Measurements from ENCODE around the gene ELMO1.

Gene ELMO1

DNA sequence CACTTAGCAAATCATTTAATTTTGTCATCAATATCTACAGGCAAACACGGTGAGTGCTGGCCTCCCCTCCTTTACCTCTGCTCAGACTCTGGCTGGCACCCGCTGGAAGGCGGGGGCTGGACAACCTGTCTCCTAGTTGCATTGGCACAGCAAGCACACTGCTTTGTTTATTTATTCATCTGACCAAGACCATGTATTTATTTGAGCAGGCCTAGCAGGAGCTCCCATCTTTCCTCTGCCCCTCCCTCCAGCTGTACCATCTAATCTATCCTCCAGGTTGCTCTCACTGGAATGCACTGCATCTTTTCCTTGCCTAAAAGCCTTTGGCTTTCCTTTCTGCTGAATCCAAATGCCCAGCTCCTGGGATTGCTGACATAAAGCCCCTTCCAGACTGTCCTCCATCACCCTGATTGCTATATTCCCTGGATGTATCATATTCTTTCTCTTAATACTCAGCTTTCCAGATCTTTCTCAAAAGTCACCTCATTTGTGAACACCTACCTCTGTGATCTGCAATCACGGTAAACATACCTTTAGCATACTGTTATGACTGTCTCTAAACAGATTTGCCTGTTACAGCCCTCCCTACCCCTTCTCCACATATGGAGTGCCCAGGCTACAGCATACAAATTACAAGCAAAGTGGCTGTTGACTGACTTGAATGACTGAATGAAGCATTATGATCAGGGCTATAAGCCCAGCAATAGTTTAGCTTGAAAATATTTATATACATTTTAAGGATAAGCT lies 9.6 kb downstream of the ELMO1 start:
- intact Hi-C loops (cut with DNase I; ENCODE audit: low total_unique reads), result no loop called here
- H3K9me3 ChIP-seq, result no peaks in the 10 kb centered on the region
- H3K36me3 ChIP-seq, result no peaks in the 10 kb centered on the region
- no peaks in the 10 kb centered on the region for H3K4me1 ChIP-seq
- TF ChIP-seq CTCF (IDR thresholded peaks at IDR 0.05), result no peak
- no peak for DNase-seq
- no peak overlapping the region for H3K4me3 ChIP-seq
- no peak overlapping the region for H3K27ac ChIP-seq
- H3K27me3 ChIP-seq, result no peaks in the 10 kb centered on the region

DNA sequence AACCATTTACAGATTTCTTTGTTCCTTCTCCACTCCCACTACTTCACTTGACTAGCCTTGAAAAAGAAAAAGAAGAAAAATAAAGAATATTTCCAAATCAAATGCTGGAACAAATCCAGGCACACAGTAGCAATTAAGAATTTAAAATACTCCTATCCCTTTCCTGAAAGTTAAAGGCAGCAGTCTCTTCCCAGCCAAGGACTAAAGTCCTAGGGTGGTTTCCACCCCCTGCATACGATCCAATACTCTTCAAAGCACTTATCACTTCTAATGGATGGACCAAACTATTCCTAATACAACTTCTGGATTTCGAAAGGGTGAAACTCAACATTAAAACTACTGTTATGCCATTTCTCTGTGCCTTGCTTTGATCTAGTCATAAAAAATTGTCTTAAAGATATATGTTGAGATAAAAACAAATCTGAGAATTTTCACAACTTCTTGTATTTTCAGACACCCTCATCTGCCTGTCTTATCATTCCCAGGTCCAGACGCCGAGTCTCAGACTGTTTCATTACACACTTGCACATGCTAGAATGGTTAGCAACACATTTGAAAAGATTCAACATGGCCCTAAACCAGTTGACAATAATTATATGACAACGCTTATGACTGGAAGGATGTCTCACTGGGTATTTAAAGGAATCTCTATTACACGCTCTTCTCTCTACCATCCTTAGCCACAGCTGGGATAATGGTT lies 13.4 kb downstream of the ELMO1 start:
- no peak for DNase-seq
- Histone ChIP-seq H3K36me3 (no peaks in the 10 kb centered on the region), H3K4me3 (no peak overlapping the region), H3K27me3 (no peaks in the 10 kb centered on the region), H3K27ac (no peak overlapping the region), H3K4me1 (no peaks in the 10 kb centered on the region), H3K9me3 (no peaks in the 10 kb centered on the region)
- TF ChIP-seq CTCF (IDR thresholded peaks at IDR 0.05), result no peak
- intact Hi-C loops (cut with DNase I; ENCODE audit: low total_unique reads), result no loop called here

GRCh38 chr7:37434529-37434928 lies 14.1 kb downstream of the ELMO1 start:
- Histone ChIP-seq H3K27ac (no peak overlapping the region), H3K27me3 (no peaks in the 10 kb centered on the region), H3K4me1 (no peaks in the 10 kb centered on the region), H3K9me3 (no peaks in the 10 kb centered on the region), H3K4me3 (no peak overlapping the region), H3K36me3 (no peaks in the 10 kb centered on the region)
- intact Hi-C loops (cut with DNase I; ENCODE audit: low total_unique reads), result no loop called here
- TF ChIP-seq CTCF (IDR thresholded peaks at IDR 0.05), result no peak
- no peak for DNase-seq

- H3K27ac ChIP-seq, result no peak overlapping the region
- H3K27me3 ChIP-seq, result no peaks in the 10 kb centered on the region
- intact Hi-C loops (cut with DNase I; ENCODE audit: low total_unique reads), result no loop called here
- no peak for TF ChIP-seq CTCF (IDR thresholded peaks at IDR 0.05)
- no peak overlapping the region for H3K4me3 ChIP-seq
- no peaks in the 10 kb centered on the region for H3K36me3 ChIP-seq
- H3K4me1 ChIP-seq, result no peaks in the 10 kb centered on the region
- DNase-seq, result no peak
- no peaks in the 10 kb centered on the region for H3K9me3 ChIP-seq
Observed at GRCh38 chr7:37433166-37433565, 15.5 kb downstream of the ELMO1 start.

GRCh38 chr7:37432281-37432920 lies 16.3 kb downstream of the ELMO1 start:
- Histone ChIP-seq H3K36me3 (no peaks in the 10 kb centered on the region), H3K9me3 (no peaks in the 10 kb centered on the region), H3K27ac (no peak overlapping the region), H3K4me3 (no peak overlapping the region), H3K4me1 (no peaks in the 10 kb centered on the region), H3K27me3 (no peaks in the 10 kb centered on the region)
- intact Hi-C loops (cut with DNase I; ENCODE audit: low total_unique reads), result no loop called here
- DNase-seq, result no peak
- no peak for TF ChIP-seq CTCF (IDR thresholded peaks at IDR 0.05)

All from tibial artery (tissue), 4 donors.